Ascending aorta (tissue), 2 donors: ENCODE data around the gene NDUFB10. TPM values are rescaled to one million over a fixed set of nuclear protein-coding genes. Genes with fewer than 3 reads are reported as not detected.

Experiments
- DNase-seq, 2 donors: peaks; one replicate each; pipeline ENCODE4 v3.0.0-alpha.2; 2019; ENCODE audit warnings: low spot score in 2 of 2
- H3K27ac ChIP-seq, 2 donors: fragments of 200-600 bp; sonication (generic); one replicate each; pipeline ENCODE4 v1.5.1; 2016 to 2017; ENCODE audit warnings: mild to moderate bottlenecking in 1 of 2
- H3K27me3 ChIP-seq: fragments of 200-600 bp; sonication (generic); one replicate; pipeline ENCODE4 v1.5.1; 2017
- H3K36me3 ChIP-seq, 2 donors: fragments of 200-600 bp; sonication (generic); one replicate each; pipeline ENCODE4 v1.5.1; 2016
- H3K4me1 ChIP-seq, 2 donors: fragments of 200-600 bp; sonication (generic); one replicate each; pipeline ENCODE4 v1.5.1; 2016 to 2017; ENCODE audit warnings: mild to moderate bottlenecking in 1 of 2
- H3K4me3 ChIP-seq, 2 donors: fragments of 200-600 bp; sonication (generic); one replicate each; pipeline ENCODE4 v1.5.1; 2016 to 2017; ENCODE audit warnings: mild to moderate bottlenecking in 1 of 2
- H3K9me3 ChIP-seq, 2 donors: fragments of 200-600 bp; sonication (generic); one replicate each; pipeline ENCODE4 v1.5.1; 2016
- CTCF ChIP-seq, 3 experiments: fragments of 200-600 bp in 2 of 3; fragments of 450-650 bp in 1 of 3; sonication (generic) in 2 of 3; IDR thresholded peaks; one replicate each; pipeline ENCODE4 v1.5.1; 2016 to 2019; ENCODE audit warnings: antibody characterized with exemption in 3 of 3, mild to moderate bottlenecking in 1 of 3, moderate library complexity in 1 of 3
- intact Hi-C: fragments of 100-400 bp; cut with DNase I; formaldehyde crosslinking; loops from one replicate; pipeline ENCODE4 v1.15.1; 2023
- total RNA-seq: library from RNA; depleted of rRNA; stranded (reverse); fragments of >200 nt; gene quantifications from one replicate; pipeline ENCODE4 v1.1.0, GENCODE V29; 2016

NDUFB10 gene
- total RNA-seq, 1 donor from 2014 or later: 68.2 TPM

- H3K36me3 ChIP-seq: no peaks in the 10 kb centered on the region
- H3K4me3 ChIP-seq: no peak overlapping the region
- no peak for TF ChIP-seq CTCF (IDR thresholded peaks at IDR 0.05)
- intact Hi-C loops: no loop called here
- H3K27ac ChIP-seq: no peak overlapping the region
- no peak for DNase-seq
- no peaks in the 10 kb centered on the region for H3K4me1 ChIP-seq
- no peaks in the 10 kb centered on the region for H3K9me3 ChIP-seq
- peaks cover 15% of the 10 kb centered on the region for H3K27me3 ChIP-seq
Observed at GRCh38 chr16:1914084-1914608, 45.2 kb upstream of the NDUFB10 start.

GRCh38 chr16:1914988-1915387 is 44.4 kb upstream of the NDUFB10 start:
- no peaks in the 10 kb centered on the region for H3K9me3 ChIP-seq
- H3K4me3 ChIP-seq: no peak overlapping the region
- H3K27ac ChIP-seq: no peak overlapping the region
- no peaks in the 10 kb centered on the region for H3K4me1 ChIP-seq
- intact Hi-C loops: no loop called here
- peaks cover 15% of the 10 kb centered on the region for H3K27me3 ChIP-seq
- TF ChIP-seq CTCF (IDR thresholded peaks at IDR 0.05): no peak
- no peak for DNase-seq
- H3K36me3 ChIP-seq: no peaks in the 10 kb centered on the region

- H3K27me3 ChIP-seq: peaks cover 21% of the 10 kb centered on the region
- DNase-seq: no peak
- H3K27ac ChIP-seq: no peak overlapping the region
- no peak for TF ChIP-seq CTCF (IDR thresholded peaks at IDR 0.05)
- no peak overlapping the region for H3K4me3 ChIP-seq
- no peaks in the 10 kb centered on the region for H3K9me3 ChIP-seq
- H3K36me3 ChIP-seq: no peaks in the 10 kb centered on the region
- intact Hi-C loops: no loop called here
- H3K4me1 ChIP-seq: no peaks in the 10 kb centered on the region
Observed at GRCh38 chr16:1915732-1916639, 43.4 kb upstream of the NDUFB10 start.

GRCh38 chr16:1916640-1916990 is 42.7 kb upstream of the NDUFB10 start:
- TF ChIP-seq CTCF (IDR thresholded peaks at IDR 0.05): no peak
- Histone ChIP-seq H3K4me3 (no peak overlapping the region), H3K27me3 (peaks cover 21% of the 10 kb centered on the region), H3K36me3 (no peaks in the 10 kb centered on the region), H3K27ac (no peak overlapping the region), H3K4me1 (no peaks in the 10 kb centered on the region), H3K9me3 (no peaks in the 10 kb centered on the region)
- no peak for DNase-seq
- intact Hi-C loops: no loop called here

GRCh38 chr16:1917056-1917664 is 42.2 kb upstream of the NDUFB10 start:
- H3K27me3 ChIP-seq: peaks cover 21% of the 10 kb centered on the region
- intact Hi-C loops: no loop called here

More at GRCh38 chr16:1917056-1917664, 42.2 kb upstream of the NDUFB10 start:
- H3K36me3 ChIP-seq: no peaks in the 10 kb centered on the region
- H3K4me3 ChIP-seq: no peak overlapping the region
- TF ChIP-seq CTCF (IDR thresholded peaks at IDR 0.05): no peak
- H3K27ac ChIP-seq: no peak overlapping the region
- no peaks in the 10 kb centered on the region for H3K4me1 ChIP-seq
- no peak for DNase-seq
- H3K9me3 ChIP-seq: no peaks in the 10 kb centered on the region
